ENCODE measurements around the gene CEACAM18. TPM values are rescaled to one million over a fixed set of nuclear protein-coding genes. Genes with fewer than 3 reads are reported as not detected.
A peak's percentile ranks its signal among the peaks of the same experiment; 100 is the strongest.

Gene CEACAM18
- total RNA-seq, 1 donor, result not detected

- no peak overlapping the region for H3K4me3 ChIP-seq (ENCODE audit: low read depth, low read length)
- no peak for TF ChIP-seq CTCF (IDR thresholded peaks at IDR 0.05; ENCODE audit: insufficient read depth, low read depth, low read length)
- no peak for DNase-seq (ENCODE audit: low read depth)
Measured at GRCh38 chr19:51469629-51470028, 8.7 kb upstream of the CEACAM18 start.

- DNase-seq (ENCODE audit: low read depth), result no peak
- H3K4me3 ChIP-seq (ENCODE audit: low read depth, low read length), result no peak overlapping the region
- no peak for TF ChIP-seq CTCF (IDR thresholded peaks at IDR 0.05; ENCODE audit: insufficient read depth, low read depth, low read length)
Measured at GRCh38 chr19:51470966-51471365, 7.4 kb upstream of the CEACAM18 start.

- H3K4me3 ChIP-seq (ENCODE audit: low read depth, low read length), result no peak overlapping the region
- no peak for DNase-seq (ENCODE audit: low read depth)
- no peak for TF ChIP-seq CTCF (IDR thresholded peaks at IDR 0.05; ENCODE audit: insufficient read depth, low read depth, low read length)
Measured at GRCh38 chr19:51471527-51471926, 6.8 kb upstream of the CEACAM18 start.

GRCh38 chr19:51472607-51473006 lies 5.7 kb upstream of the CEACAM18 start:
- no peak overlapping the region for H3K4me3 ChIP-seq (ENCODE audit: low read depth, low read length)
- DNase-seq (ENCODE audit: low read depth), result no peak
- no peak for TF ChIP-seq CTCF (IDR thresholded peaks at IDR 0.05; ENCODE audit: insufficient read depth, low read depth, low read length)

- peak; percentile 61 for DNase-seq (ENCODE audit: low read depth)
- peak; percentile 76 for TF ChIP-seq CTCF (IDR thresholded peaks at IDR 0.05; ENCODE audit: insufficient read depth, low read depth, low read length)
- no peak overlapping the region for H3K4me3 ChIP-seq (ENCODE audit: low read depth, low read length)
Measured at GRCh38 chr19:51473009-51473707, 5.2 kb upstream of the CEACAM18 start.

- no peak for DNase-seq (ENCODE audit: low read depth)
- H3K4me3 ChIP-seq (ENCODE audit: low read depth, low read length), result no peak overlapping the region
- no peak for TF ChIP-seq CTCF (IDR thresholded peaks at IDR 0.05; ENCODE audit: insufficient read depth, low read depth, low read length)
Measured at GRCh38 chr19:51476164-51476563, 2.2 kb upstream of the CEACAM18 start.

GRCh38 chr19:51477344-51477743 lies 995 bp upstream of the CEACAM18 start:
- DNase-seq (ENCODE audit: low read depth), result no peak
- no peak for TF ChIP-seq CTCF (IDR thresholded peaks at IDR 0.05; ENCODE audit: insufficient read depth, low read depth, low read length)
- no peak overlapping the region for H3K4me3 ChIP-seq (ENCODE audit: low read depth, low read length)

Data from fibroblast of villous mesenchyme (primary cell).